Keratinocyte (primary cell): ENCODE measurements around the gene CNKSR2. TPM values are rescaled to one million over a fixed set of nuclear protein-coding genes. Genes with fewer than 3 reads are reported as not detected.

ENCODE experiments used
- DNase-seq: peaks from one replicate; pipeline ENCODE4 v3.0.0-alpha.2; 2011; ENCODE audit warnings: low read depth, missing footprints, low spot score
- FAIRE-seq: peaks from 2 replicates; lab custom pipeline; 2011; peaks lifted over from hg19 to GRCh38; lab: Jason Lieb, UNC
- H2AFZ ChIP-seq: 2 replicates; pipeline ENCODE4 v1.6.0; 2012; ENCODE audit warnings: low read length, control low read depth, inconsistent platforms; ENCODE audit not compliant: control insufficient read depth
- H3K27ac ChIP-seq: 2 replicates; pipeline ENCODE4 v1.5.1; 2011; ENCODE audit warnings: low read length; ENCODE audit not compliant: control insufficient read depth, insufficient read depth
- H3K27me3 ChIP-seq: 3 replicates; pipeline ENCODE4 v1.6.0; 2011; ENCODE audit warnings: low read length; ENCODE audit not compliant: control insufficient read depth, insufficient read depth; ENCODE audit errors: extremely low read depth
- H3K36me3 ChIP-seq, 2 experiments: 2 replicates in 1 of 2; 3 replicates in 1 of 2; pipeline ENCODE4 v1.5.1; 2011; ENCODE audit warnings: low read length in 2 of 2, mild to moderate bottlenecking in 1 of 2; ENCODE audit not compliant: control insufficient read depth in 2 of 2, insufficient read depth in 2 of 2; ENCODE audit errors: extremely low read depth in 1 of 2
- H3K4me1 ChIP-seq: 3 replicates; pipeline ENCODE4 v1.5.1; 2011; ENCODE audit warnings: low read length; ENCODE audit not compliant: control insufficient read depth, insufficient read depth; ENCODE audit errors: extremely low read depth
- H3K4me2 ChIP-seq: 3 replicates; pipeline ENCODE4 v1.6.0; 2011; ENCODE audit warnings: low read depth, low read length; ENCODE audit not compliant: control insufficient read depth, insufficient read depth; ENCODE audit errors: extremely low read depth
- H3K4me3 ChIP-seq, 3 experiments: fragments of 200-600 bp in 1 of 3; sonication (generic) in 1 of 3; 2 replicates in 2 of 3; 3 replicates in 1 of 3; pipeline ENCODE4 v1.5.1; 2011 to 2016; ENCODE audit warnings: low read length in 3 of 3, mild to moderate bottlenecking in 3 of 3, control low read depth in 2 of 3, inconsistent platforms in 1 of 3, low read depth in 1 of 3, mixed read lengths in 1 of 3, mixed run types in 1 of 3, moderate library complexity in 1 of 3; ENCODE audit not compliant: control insufficient read depth in 2 of 3, insufficient read depth in 2 of 3; ENCODE audit errors: extremely low read depth in 1 of 3
- H3K79me2 ChIP-seq: 2 replicates; pipeline ENCODE4 v1.6.0; 2012; ENCODE audit warnings: low read length; ENCODE audit not compliant: control insufficient read depth, insufficient read depth
- H3K9ac ChIP-seq: 3 replicates; pipeline ENCODE4 v1.6.0; 2011; ENCODE audit warnings: low read length; ENCODE audit not compliant: control insufficient read depth, insufficient read depth; ENCODE audit errors: extremely low read depth
- H3K9me1 ChIP-seq: 3 replicates; pipeline ENCODE4 v1.6.0; 2011; ENCODE audit warnings: low read length; ENCODE audit not compliant: control insufficient read depth, insufficient read depth; ENCODE audit errors: extremely low read depth
- H3K9me3 ChIP-seq: 2 replicates; pipeline ENCODE4 v1.5.1; 2012; ENCODE audit warnings: low read depth, low read length; ENCODE audit not compliant: control insufficient read depth
- H4K20me1 ChIP-seq: 3 replicates; pipeline ENCODE4 v1.6.0; 2011; ENCODE audit warnings: low read length; ENCODE audit not compliant: control insufficient read depth, insufficient read depth; ENCODE audit errors: extremely low read depth
- EZH2 ChIP-seq: IDR thresholded peaks from one replicate; pipeline ENCODE4 v1.6.1; 2012; ENCODE audit warnings: inconsistent platforms, mild to moderate bottlenecking, low read length, moderate library complexity
- dilution Hi-C: fragments of 300-500 bp; cut with MboI; formaldehyde crosslinking; loops from one replicate; pipeline ENCODE4 v1.7.0; 2020; ENCODE audit warnings: low sequenced_read_pairs; ENCODE audit not compliant: extremely low pct_ligation_motif_present
- polyA plus RNA-seq, 5 experiments: library from polyadenylated mRNA; depleted of rRNA in 3 of 5; stranded (reverse) in 3 of 5; stranded (forward) in 1 of 5; unstranded in 1 of 5; fragments of >200 nt; gene quantifications; 1 replicate in 1 of 5; 2 replicates in 3 of 5; 3 replicates in 1 of 5; pipeline versions ENCODE4 v1.2.1 to v1.2.3, GENCODE V29; 2011 to 2012; ENCODE audit warnings: missing spikeins in 2 of 5, low read depth in 1 of 5, low replicate concordance in 1 of 5
- TF ChIP-seq, protein P1 (sequence below), 3 experiments: IDR thresholded peaks in 1 of 3; conservative IDR thresholded peaks in 1 of 3; optimal IDR thresholded peaks in 1 of 3; 2 replicates in 2 of 3; 3 replicates in 1 of 3; pipeline versions ENCODE3 to v1.5.1; 2011; ENCODE audit warnings: low read length in 3 of 3, mild to moderate bottlenecking in 3 of 3, moderate library complexity in 2 of 3, control low read depth in 1 of 3, inconsistent platforms in 1 of 3; ENCODE audit not compliant: insufficient read depth in 2 of 3; ENCODE audit errors: extremely low read depth in 1 of 3

The CNKSR2 gene
- polyA plus RNA-seq, 1 donor (not counting 4 experiments of a cell fraction or from before 2014, with no cell fraction given) = 0.63 TPM

DNA sequence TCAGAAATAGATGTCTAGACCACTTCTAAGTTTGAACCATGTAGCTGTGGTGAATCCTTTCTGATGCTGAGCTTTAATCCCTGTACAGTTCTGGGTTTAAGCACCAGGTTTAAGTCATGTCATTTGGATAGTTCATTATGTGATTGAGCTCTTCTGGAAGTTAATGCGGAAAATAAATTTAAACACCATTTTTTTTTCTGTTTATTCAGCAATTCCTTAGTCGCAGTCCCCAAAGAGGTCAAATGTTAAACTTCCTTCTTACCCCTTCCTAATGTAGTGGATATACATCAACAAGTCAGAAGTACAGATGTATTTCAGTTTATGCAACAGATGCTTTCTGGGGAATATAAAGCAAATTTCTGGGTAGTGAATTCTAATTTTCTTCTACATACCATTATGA lies 52.9 kb downstream of the CNKSR2 start:
- no peak overlapping the region for H2AFZ ChIP-seq
- no peaks in the 10 kb centered on the region for H3K79me2 ChIP-seq
- H3K27me3 ChIP-seq = no peaks in the 10 kb centered on the region
- H3K4me1 ChIP-seq = no peaks in the 10 kb centered on the region
- H3K4me2 ChIP-seq = no peak overlapping the region
- H3K9me1 ChIP-seq = no peaks in the 10 kb centered on the region
- no peaks in the 10 kb centered on the region for H4K20me1 ChIP-seq
- no peaks in the 10 kb centered on the region for H3K9me3 ChIP-seq
- no peak overlapping the region for H3K4me3 ChIP-seq
- TF ChIP-seq, protein P1, sequence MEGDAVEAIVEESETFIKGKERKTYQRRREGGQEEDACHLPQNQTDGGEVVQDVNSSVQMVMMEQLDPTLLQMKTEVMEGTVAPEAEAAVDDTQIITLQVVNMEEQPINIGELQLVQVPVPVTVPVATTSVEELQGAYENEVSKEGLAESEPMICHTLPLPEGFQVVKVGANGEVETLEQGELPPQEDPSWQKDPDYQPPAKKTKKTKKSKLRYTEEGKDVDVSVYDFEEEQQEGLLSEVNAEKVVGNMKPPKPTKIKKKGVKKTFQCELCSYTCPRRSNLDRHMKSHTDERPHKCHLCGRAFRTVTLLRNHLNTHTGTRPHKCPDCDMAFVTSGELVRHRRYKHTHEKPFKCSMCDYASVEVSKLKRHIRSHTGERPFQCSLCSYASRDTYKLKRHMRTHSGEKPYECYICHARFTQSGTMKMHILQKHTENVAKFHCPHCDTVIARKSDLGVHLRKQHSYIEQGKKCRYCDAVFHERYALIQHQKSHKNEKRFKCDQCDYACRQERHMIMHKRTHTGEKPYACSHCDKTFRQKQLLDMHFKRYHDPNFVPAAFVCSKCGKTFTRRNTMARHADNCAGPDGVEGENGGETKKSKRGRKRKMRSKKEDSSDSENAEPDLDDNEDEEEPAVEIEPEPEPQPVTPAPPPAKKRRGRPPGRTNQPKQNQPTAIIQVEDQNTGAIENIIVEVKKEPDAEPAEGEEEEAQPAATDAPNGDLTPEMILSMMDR (optimal IDR thresholded peaks at IDR 0.05 in 1 of 3, IDR thresholded peaks at IDR 0.05 in 1 of 3, conservative IDR thresholded peaks at IDR 0.05 in 1 of 3; ENCODE audit: extremely low read depth in 1 of 3, insufficient read depth in 2 of 3, low read length in 3 of 3) = no peak
- no peak for TF ChIP-seq EZH2
- no peak for DNase-seq
- no peak for FAIRE-seq
- H3K36me3 ChIP-seq = no peaks in the 10 kb centered on the region
- H3K27ac ChIP-seq = no peak overlapping the region
- no peak overlapping the region for H3K9ac ChIP-seq
- dilution Hi-C loops = no loop called here

DNA sequence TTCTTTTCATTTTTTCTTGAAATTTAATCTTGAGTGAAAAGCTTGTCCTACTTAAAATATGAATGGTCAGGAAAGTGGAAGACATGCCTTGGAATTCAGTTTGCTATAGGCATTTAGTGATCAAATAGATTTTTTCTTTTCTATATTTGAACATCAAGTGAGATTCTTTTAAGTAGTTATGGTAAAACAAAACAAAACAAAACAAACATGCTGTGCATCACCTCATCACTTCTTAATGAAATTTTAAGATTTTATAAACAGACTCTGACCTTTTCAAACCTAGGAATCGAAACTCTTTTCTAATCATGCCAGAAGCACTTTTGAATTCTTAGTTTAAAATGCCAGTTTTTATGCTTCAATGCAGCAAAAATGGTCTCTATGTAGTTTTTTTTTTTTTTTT lies 62.8 kb downstream of the CNKSR2 start:
- Histone ChIP-seq H3K79me2 (no peaks in the 10 kb centered on the region), H3K36me3 (no peaks in the 10 kb centered on the region), H3K4me1 (no peaks in the 10 kb centered on the region), H3K27me3 (no peaks in the 10 kb centered on the region), H4K20me1 (no peaks in the 10 kb centered on the region), H3K9me3 (no peaks in the 10 kb centered on the region), H3K9me1 (no peaks in the 10 kb centered on the region), H3K4me3 (no peak overlapping the region), H2AFZ (no peak overlapping the region), H3K9ac (no peak overlapping the region), H3K27ac (no peak overlapping the region), H3K4me2 (no peak overlapping the region)
- TF ChIP-seq, protein P1 (optimal IDR thresholded peaks at IDR 0.05 in 1 of 3, IDR thresholded peaks at IDR 0.05 in 1 of 3, conservative IDR thresholded peaks at IDR 0.05 in 1 of 3; ENCODE audit: extremely low read depth in 1 of 3, insufficient read depth in 2 of 3, low read length in 3 of 3) = no peak
- TF ChIP-seq EZH2 = no peak
- DNase-seq (no peak), FAIRE-seq (no peak)
- dilution Hi-C loops = no loop called here
